NCI-H2081 (cell line): ENCODE results near the gene LRRC4C.
A peak's percentile ranks its signal among the peaks of the same experiment; 100 is the strongest.

ENCODE experiments used
- DNase-seq, 2 experiments: peaks; one replicate each; lab custom pipeline; 2025; lab: John Stamatoyannopoulos, UW

The LRRC4C gene

DNA sequence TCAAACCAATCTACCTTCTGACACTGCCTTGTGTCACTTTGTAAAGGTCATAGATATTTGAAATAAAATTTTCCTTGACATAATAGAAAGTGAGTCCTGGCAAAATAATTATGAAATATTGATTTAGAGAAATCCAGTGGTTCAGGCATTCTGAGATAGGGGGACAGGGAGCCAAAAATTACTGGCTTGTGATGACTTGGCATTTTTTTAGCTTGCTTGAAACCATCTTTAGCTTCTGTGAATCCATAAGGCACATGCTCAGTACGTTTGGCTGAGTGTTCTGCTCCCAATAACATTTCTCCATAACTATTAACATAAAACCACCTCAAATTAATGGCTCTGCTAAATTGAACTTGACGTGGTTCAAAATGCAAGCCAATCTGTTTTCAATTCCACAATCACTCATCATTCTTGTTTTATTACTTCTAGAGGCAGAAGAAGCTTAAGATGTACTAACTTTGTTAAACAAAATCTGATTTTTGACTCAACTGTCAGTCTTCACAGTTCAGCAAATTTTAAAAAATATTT is 209.0 kb downstream of the LRRC4C start:
- DNase-seq, result no peak

DNA sequence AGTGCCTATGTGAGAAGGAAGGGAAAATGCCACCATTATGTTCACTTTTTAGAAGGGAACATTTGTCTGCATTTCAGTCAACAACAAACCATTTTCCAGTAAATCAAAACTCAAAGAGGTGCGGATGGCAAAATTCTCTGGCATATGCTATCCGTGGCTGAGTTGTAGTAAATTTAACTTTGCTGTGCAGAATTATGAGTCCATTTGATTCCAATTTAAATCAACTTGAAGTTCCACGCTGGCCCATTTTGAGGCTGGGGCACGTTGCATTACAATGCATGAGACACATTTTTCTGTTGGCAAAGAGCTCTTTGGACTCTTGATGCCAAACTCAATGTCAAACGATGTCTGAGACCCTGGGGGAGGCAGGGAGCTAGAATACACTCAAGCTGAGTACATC is 211.8 kb downstream of the LRRC4C start:
- no peak for DNase-seq

DNA sequence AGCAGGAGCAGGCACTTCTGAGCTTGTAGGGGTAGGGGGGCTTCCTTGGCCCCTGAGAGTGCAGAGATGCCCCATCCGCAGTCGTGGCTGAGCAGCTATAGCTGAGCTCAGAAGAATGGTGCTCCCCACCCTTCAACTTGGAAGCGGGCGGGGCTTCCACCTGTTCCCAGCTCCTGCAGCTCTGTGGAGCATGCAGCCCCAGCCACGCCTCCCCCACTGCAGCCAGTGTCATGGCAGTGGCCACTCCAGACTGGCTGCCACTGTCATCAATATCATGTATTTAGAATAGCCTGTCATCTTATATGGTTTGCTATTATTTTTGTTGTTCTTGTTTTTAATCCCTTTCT is 213.1 kb downstream of the LRRC4C start:
- no peak for DNase-seq

DNA sequence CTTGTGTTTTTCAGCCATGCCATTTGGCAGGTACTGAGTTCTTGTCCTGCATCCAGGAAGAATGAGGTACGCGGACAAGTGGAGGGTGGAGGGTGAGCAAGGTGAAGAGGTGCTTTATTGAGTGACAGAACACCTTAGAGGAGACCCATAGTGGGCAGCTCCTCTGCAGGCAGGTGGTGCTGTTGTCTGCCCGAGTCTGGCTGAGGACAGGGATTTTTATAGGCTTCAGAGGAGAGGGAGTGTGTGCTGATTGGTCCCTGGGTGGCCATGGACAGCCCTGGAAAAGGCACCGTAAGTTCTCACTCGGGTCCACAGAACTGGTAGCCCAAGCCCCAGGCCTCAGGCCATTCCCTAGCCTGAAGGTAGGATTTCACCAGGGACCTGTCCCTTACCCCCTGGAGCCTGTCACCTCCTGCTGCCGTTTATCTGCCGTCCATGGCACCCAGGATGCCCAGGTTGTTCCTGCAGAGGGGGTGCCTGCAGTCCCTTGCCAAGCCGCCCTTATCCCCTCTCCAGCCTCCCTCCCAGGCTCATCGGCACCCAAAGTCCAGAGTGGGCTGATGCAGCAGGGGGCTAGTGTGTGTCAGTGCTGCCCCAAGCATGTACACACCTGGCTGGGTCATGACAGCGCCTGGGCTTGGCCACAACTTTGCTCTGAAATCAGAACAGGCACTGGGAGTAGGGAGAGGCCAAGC is 213.6 kb downstream of the LRRC4C start:
- no peak for DNase-seq

DNA sequence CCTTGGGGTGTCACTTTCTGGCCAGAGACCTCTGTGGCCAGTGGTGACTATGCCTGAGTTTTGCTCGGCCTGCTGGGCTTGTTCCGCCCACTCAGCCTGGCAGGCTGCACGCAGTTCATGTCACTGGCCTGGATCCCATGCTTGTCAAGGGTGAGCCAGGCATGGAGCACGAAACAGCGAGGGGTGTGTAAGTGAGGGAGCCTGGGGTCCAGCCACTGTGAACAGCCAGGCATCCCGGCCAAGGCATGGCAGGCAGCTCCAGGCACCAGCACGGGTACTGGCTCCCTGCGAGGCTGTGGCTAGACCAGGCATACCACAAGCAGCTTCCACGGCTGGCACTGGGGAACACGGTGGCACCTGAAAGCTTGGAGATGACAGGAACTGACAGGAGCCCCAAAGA is 214.3 kb downstream of the LRRC4C start:
- DNase-seq, result no peak

DNA sequence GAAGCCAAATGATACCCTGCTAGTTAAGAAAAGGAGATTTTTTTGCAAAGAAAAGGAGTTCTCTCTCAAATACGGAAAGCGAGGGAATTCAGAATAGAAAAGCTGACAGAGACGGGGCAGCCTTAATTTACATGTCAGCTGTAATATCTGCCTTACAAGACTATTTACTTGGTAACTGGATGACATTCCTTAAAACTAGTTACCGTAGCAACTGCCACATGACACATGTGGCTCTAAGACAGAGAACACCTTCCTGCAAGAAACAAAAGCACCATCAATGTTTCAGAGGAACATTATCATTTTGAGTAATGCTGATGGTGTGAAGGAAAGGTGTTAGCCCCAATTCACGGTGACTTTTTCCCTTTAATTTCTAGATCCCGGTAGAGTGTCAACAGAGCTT is 222.1 kb downstream of the LRRC4C start:
- peak in 1 of 2 experiments; percentile 18 for DNase-seq

DNA sequence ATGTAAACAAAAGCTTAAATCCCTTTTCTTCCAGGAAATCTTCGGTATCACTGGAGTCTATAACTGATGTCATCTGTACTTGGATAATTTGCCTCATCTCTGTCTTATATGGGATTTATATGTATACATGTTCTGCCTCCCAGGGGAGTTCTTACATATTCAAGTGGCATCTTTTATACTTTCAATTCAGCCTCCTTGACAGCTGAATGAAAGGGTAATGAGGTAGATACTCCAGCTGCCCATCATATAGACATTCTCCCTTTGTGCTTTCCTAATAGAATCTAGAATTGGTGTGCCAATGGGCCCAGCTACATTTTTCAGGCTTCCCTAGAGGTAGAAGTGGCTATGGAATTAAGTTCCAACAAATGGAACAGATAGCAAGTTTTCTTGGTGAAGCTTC is 223.8 kb downstream of the LRRC4C start:
- no peak for DNase-seq

DNA sequence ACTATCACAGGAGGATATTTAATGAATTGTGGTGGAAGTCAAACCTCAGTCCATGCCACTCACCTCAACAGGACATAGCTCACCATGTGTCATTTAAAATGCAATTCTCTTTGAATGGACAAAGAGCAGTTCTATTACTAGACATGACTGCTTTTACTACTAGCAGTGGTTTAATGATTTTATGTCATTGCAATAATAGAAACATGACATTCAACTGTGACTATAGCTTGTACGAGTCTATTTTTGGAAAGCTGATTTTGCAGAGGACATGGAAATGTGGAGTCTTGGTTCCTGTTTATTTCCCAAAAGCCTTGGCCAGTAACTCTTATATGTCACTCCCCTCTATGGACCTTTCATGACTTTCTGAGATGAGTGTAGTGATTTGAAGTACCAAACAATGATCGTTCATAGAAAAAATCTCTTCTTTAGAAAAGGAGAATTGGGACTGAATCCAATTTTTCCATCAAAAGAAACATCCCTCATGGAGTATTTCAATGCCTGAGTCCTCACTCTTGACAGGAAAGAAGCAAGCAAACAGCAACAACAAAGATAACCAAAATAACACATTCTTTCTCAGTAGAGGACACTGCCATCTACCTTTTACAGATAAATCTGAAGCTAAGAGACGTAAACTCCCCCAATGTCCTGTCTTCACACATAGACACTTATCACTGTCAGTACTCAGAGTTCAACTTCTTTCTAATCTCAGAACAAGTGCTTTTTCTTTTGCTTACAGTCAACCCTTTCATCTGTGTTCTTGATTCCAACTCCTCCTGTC is 233.4 kb downstream of the LRRC4C start:
- no peak for DNase-seq

DNA sequence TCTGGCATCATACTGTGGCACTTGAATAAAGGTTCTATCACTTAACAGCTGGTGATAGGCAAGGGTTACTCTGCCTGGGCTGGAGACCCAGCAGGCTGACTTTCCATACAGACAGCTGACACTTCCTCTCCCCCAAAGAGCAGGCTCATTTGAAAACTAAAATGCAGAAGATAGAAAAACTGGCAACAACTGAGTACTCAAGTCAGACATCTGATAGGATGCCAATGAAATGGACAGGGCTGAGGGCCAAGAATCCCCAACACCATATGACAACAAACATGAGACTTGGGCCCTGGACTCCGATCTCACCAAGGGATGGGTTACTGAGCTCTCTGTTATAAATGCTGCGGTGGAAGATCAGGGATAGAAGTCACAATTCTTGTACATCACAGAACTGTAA is 237.2 kb downstream of the LRRC4C start:
- DNase-seq, result no peak

DNA sequence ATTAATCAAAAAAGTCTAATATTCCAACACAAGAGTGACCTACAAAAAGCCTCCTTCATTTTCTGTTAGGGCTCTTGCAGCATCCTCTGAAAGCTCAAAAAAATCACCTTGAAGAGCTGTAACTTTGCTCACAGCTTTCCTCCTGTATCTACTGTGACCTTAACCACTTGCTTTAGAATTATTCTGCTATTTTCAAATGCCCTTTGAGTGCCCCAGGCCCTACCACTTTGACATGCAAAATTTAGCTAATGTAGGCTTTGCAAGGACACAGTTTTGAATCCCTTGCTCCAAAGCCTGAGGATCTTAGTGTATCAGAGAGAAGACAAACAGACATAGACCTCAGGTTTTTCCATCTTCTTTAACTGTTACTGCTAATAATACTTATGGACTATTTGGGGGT is 253.1 kb downstream of the LRRC4C start:
- no peak for DNase-seq

DNA sequence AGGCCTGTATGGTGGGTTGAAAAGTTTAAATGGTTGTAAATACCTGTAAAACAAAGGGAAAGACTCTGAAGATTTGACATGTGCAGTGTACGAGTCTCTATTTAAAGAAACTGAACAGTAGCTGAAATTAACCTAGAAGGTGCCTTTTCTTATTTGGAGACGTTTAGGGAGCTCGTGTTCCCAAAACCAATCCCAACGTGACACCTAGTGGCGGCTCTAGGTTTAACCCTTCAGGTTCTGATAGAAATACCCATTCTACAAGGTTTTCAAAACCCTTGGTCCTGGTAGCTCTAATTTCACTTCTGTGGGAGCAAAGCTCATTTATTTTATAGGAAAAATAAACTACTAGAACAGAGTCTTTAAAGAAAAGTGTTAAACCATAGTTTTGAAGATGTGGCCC is 258.3 kb downstream of the LRRC4C start:
- peak; percentile 69 to 70 for DNase-seq

DNA sequence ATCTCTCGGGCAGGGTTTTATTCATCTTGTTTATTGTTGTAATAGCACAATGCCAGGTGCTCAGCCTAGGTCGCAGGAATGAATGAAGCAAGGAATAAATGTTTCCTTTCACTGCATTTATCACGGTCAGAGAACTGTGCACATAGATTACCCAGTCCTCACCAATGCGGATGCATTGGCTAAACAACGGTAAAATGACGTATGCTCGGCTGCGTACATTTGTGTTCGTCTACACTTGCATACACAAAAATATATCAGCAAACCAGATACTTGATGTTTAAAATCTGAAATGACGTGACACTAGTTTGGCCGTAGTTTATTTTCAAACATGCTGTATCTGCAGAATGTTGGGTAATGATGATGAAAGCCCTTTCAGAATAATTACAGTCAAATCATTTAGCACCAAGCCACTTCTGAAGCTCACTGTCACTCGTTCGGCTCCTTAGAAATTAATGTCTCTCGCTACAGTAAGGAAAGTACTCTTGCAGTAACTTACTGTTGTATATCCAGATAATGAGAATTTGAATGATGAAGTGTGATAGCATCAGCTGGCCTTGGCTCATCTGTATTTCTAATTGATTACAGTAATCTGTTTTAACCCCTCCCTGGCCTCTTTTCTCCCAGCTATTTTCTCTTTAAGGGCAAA is 268.9 kb downstream of the LRRC4C start:
- DNase-seq, result peak; percentile 16 to 59

DNA sequence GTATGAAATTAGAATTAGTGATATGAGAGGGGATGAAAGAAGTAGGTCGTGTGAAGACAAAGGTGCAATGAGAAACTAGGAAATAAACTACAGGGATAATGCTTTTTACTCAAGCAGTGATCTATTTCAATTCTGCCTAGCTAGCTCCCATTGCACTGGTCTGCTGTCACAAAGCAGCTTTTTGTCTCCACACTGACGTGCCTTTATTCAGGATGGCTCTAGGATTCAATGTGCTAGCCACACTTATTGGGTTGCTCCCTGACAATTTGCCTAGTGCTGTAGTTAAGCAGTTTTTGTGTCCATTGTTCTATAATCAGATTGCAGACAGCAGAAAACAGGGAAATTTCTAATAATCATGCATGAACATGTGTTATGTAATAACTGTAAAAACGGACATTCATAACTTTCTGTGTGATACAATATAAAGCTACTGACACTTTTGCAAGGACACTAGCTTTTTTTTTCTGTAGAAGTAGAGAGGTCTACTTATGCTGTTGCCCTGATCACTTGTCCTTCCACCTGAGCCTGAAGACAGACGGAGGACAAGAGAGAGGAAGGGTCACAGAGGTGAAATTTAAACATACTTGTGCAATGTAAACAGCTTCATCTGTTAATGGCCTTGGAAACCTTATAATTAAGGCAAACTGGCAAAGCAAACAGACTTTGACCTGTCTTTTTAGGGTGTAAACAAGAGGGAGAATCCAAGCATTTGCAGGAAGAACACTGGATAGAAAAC is 269.6 kb downstream of the LRRC4C start:
- DNase-seq, result peak in 1 of 2 experiments; percentile 59

DNA sequence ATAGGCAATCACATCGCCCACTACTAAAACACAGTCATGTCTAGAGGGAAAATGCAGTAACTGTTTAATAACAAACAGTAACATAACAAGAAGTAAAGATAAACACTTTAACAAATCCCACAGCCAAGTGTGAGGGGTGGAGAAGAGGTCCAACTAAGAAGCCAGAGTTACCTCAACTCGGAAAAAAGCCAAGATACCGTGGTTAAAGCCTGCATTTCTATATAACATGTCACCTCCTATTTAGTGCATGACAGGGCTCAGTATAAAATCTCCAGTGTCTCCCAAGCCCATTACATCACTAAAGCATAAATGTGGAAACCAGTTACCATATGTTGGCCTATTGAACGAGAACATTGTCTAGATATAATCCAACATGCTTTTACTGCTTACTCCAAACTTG is 281.7 kb downstream of the LRRC4C start:
- DNase-seq, result no peak

DNA sequence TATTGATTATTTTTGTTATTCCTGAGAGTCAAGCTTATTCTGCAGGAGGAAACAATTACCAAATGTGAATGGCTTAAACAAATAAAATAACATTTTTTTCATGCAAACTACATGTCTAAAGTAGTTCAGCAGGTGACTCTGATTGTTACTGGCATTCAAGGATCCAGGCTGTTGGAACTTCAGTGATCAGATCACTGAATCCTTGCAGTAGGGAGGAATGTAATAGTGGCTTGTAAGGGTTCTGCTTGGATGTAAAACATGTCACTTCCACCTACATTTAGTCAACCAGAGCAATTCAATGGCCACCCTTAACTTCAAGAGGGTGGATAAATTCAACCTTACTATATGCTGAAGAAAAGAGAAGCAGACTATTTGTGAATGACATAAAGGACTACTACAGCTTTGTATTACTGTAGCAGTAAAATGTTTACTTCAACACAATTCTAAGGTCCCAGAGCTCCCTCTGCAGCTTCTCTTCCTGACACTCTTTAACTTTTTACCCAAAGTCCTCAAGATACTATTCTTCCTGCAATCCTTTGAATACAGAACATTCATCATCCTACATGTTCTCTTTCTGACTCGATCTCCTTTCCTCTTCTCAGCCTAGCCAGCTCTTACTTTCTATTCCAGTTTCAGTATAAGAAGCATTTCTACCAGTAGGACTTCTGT is 284.0 kb downstream of the LRRC4C start:
- DNase-seq, result no peak

DNA sequence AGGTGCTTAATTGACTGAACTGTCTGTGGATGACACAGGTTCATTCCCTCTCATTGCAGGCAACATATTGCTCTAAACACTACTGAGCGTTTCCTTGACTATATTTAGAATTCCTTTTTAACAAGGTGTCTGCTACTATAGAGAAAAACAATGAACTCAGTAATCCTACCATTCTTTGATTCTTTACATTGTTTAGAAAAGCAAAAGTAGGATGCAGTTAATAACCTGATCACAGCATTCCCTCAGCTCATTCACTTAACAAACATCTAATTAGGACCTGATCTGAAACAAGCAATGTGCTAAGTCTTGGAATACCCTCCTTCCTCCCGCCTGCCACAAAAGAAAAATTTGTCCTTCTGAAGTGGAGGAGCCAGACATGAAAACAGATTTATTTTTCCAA is 313.1 kb downstream of the LRRC4C start:
- no peak for DNase-seq

DNA sequence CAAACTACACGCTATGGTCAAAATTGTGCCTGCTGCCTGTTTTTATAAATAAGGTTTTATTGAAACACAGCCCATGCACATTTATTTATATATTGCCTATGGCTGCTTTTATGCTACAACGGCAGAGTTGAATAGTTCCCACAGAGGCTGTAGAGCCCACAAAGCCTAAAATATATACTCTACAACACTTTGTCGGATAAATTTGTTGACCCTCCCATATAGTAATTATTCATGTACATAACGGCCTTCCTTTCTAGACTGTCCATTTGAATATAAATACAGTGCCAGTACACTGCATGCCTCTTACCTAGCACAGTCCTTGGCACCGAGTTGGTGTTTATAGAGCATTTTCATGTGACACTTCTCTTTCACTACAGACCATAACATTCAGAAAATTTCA is 314.0 kb downstream of the LRRC4C start:
- DNase-seq, result no peak

DNA sequence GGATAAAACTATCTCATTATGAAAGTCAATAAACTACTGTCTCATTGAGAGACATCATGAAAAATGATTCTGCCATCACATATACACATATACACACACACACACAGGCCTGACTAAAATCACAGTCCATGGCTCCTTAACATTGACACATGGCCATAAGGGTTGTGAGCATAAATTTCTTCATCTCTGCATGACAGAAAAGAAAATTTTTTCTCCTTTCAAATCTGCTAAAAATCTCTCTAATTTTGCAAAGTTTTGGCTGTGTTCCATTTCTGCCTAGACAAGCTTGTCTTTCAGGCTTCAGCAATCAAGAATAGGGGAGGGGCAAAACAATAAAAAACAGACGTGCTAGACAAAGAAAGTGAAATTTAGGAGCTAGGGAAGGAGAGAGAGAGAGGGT is 324.5 kb downstream of the LRRC4C start:
- no peak for DNase-seq

DNA sequence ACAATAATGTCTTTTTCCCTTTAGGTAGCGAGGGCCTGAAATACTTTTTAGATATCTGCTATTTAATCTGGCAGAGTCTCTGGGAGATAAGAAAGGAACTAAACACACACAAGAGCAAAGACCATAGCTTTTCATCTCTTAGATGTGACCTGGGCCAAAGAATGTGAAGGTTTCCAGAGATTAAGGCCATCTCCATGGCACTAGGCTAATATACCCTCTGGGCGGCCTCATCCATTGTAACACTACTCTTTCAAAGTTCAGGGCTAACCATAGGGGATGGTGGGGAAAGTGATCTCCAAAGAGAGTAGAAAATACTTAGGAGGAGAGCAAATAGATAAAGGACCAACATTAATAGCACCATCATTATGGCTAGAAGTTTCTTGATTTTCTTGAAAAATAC is 326.4 kb downstream of the LRRC4C start:
- no peak for DNase-seq

DNA sequence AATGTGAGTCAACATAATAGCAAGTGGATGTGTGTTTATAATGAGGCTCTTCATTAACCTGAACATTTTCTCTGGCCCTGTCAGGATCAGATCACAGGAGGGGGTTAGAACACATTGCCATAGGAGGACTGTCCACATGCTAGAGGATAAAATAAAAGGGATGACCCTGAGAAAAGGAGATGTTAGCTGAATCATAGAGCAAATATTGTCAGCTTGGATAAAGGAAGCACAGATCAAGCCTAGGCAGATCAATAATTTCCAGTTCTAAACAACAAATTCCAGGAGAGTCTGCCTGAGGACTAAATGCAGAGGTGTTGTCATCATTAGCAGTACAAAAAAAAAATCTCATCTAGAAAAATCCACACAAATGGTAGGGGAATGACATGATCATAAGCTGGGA is 337.9 kb downstream of the LRRC4C start:
- DNase-seq, result no peak

DNA sequence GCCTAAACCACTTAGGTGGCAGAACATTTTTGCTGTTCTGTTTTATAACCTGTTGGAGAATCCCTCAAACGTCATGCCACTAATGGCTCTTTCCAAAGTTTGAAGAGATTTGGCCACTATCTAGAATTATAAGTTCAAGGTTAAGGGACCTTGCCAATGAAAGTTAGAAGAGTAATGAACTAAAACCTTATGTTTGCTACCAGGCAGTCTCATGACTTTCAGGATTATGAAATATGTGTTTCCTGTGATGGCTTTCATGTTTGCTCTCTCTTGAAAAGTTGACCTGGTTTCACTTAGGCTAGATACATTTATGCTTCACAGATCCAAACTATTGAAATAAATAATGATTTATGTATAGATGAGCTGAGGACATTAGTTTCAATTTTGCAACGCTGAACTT is 340.0 kb downstream of the LRRC4C start:
- DNase-seq, result no peak

DNA sequence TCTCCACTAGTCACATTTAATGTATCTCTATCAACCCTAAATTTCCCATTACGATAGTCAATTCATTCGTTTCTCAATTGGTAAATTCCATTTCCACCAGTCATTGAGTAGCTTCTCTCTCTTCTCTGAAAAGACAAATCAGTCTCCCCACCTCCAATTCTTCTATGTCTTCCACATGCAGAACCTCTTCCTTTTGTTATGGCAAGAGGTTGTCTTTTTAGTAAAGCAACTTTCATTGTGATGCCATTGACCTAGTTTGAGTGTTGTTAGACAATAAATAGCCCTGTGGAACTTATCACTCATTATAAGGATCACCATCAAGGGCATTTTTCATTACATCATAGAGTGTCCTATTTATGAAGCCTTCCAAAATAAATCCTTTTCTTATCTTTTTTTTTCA is 340.9 kb downstream of the LRRC4C start:
- DNase-seq, result no peak
